Endothelial cell (in vitro differentiated cells): Measurements from ENCODE around the gene TCIRG1. TPM values are rescaled to one million over a fixed set of nuclear protein-coding genes. Genes with fewer than 3 reads are reported as not detected.

Experiments
- DNase-seq: peaks from one replicate; pipeline ENCODE4 v3.0.0; 2021; ENCODE audit warnings: low spot score
- H3K27ac Mint-ChIP-seq: one replicate; pipeline ENCODE4 v1.8.0; 2021; ENCODE audit warnings: mixed read lengths, inconsistent platforms; ENCODE audit not compliant: unreplicated experiment
- H3K27me3 Mint-ChIP-seq: one replicate; pipeline ENCODE4 v1.8.0; 2021; ENCODE audit warnings: mild to moderate bottlenecking, moderate library complexity, mixed read lengths, inconsistent platforms; ENCODE audit not compliant: unreplicated experiment
- H3K36me3 Mint-ChIP-seq: one replicate; pipeline ENCODE4 v1.8.0; 2021; ENCODE audit warnings: mild to moderate bottlenecking, low read depth, mixed read lengths, inconsistent platforms; ENCODE audit not compliant: unreplicated experiment
- H3K4me1 Mint-ChIP-seq: one replicate; pipeline ENCODE4 v1.8.0; 2021; ENCODE audit warnings: mild to moderate bottlenecking, mixed read lengths, inconsistent platforms; ENCODE audit not compliant: unreplicated experiment
- H3K4me3 Mint-ChIP-seq: one replicate; pipeline ENCODE4 v1.8.0; 2021; ENCODE audit warnings: mild to moderate bottlenecking, mixed read lengths, inconsistent platforms; ENCODE audit not compliant: unreplicated experiment
- H3K9me3 Mint-ChIP-seq: one replicate; pipeline ENCODE4 v1.8.0; 2021; ENCODE audit warnings: mixed read lengths, inconsistent platforms; ENCODE audit not compliant: unreplicated experiment
- CTCF ChIP-seq: fragments of 200-600 bp; sonication (generic); IDR thresholded peaks from one replicate; pipeline ENCODE4 v1.5.0; 2021; ENCODE audit warnings: antibody characterized with exemption; ENCODE audit not compliant: unreplicated experiment
- total RNA-seq: library from RNA; stranded (reverse); fragmentation: NEBNext Ultra II Directional; extraction: Animal tissue kit (Norgen Biotek cat#: 25700); gene quantifications from one replicate; pipeline ENCODE4 v1.2.1, GENCODE V29; 2021; ENCODE audit not compliant: unreplicated experiment

The TCIRG1 gene
- total RNA-seq, 1 donor from 2014 or later: 294 TPM

- no peak for TF ChIP-seq CTCF
- Mint-ChIP-seq H3K4me3 (peak overlapping the region; percentile 98), H3K27ac (no peak overlapping the region), H3K36me3 (no peaks in the 10 kb centered on the region), H3K4me1 (peaks cover 19% of the 10 kb centered on the region), H3K9me3 (no peaks in the 10 kb centered on the region), H3K27me3 (peaks cover 14% of the 10 kb centered on the region)
- no peak for DNase-seq
Observed at GRCh38 chr11:68031144-68031464, 7.7 kb upstream of the TCIRG1 start.

- H3K9me3 Mint-ChIP-seq: no peaks in the 10 kb centered on the region
- peaks cover 14% of the 10 kb centered on the region for H3K27me3 Mint-ChIP-seq
- peaks cover 20% of the 10 kb centered on the region for H3K4me1 Mint-ChIP-seq
- no peak overlapping the region for H3K27ac Mint-ChIP-seq
- H3K36me3 Mint-ChIP-seq: no peaks in the 10 kb centered on the region
- TF ChIP-seq CTCF: no peak
- peak overlapping the region; percentile 84 for H3K4me3 Mint-ChIP-seq
- DNase-seq: no peak
Observed at GRCh38 chr11:68032003-68032402, 6.8 kb upstream of the TCIRG1 start.

GRCh38 chr11:68032997-68033707 is 5.7 kb upstream of the TCIRG1 start:
- DNase-seq: no peak
- Mint-ChIP-seq H3K9me3 (no peaks in the 10 kb centered on the region), H3K4me3 (no peak overlapping the region), H3K36me3 (no peaks in the 10 kb centered on the region), H3K27me3 (peaks cover 16% of the 10 kb centered on the region), H3K4me1 (peaks cover 28% of the 10 kb centered on the region), H3K27ac (no peak overlapping the region)
- TF ChIP-seq CTCF: no peak

GRCh38 chr11:68033708-68034045 is 5.1 kb upstream of the TCIRG1 start:
- TF ChIP-seq CTCF: no peak
- peaks cover 28% of the 10 kb centered on the region for H3K4me1 Mint-ChIP-seq
- H3K36me3 Mint-ChIP-seq: no peaks in the 10 kb centered on the region
- DNase-seq: no peak
- H3K27ac Mint-ChIP-seq: no peak overlapping the region
- no peak overlapping the region for H3K4me3 Mint-ChIP-seq
- H3K27me3 Mint-ChIP-seq: peaks cover 13% of the 10 kb centered on the region
- no peaks in the 10 kb centered on the region for H3K9me3 Mint-ChIP-seq

GRCh38 chr11:68035266-68035876 is 3.5 kb upstream of the TCIRG1 start:
- Mint-ChIP-seq H3K27ac (no peak overlapping the region), H3K36me3 (no peaks in the 10 kb centered on the region), H3K27me3 (peaks cover 15% of the 10 kb centered on the region), H3K9me3 (no peaks in the 10 kb centered on the region), H3K4me1 (peaks cover 19% of the 10 kb centered on the region), H3K4me3 (no peak overlapping the region)
- no peak for TF ChIP-seq CTCF
- no peak for DNase-seq
